ENCODE results near the gene PLCB1. TPM values are rescaled to one million over a fixed set of nuclear protein-coding genes. Genes with fewer than 3 reads are reported as not detected.

PLCB1 gene
- total RNA-seq: 10 to 100 TPM in 1 of 3 donors, 1 to 10 TPM in 2; 7.2 to 50.7 (median 8.8) TPM
- long read RNA-seq, donor 1, partial matches to known transcripts: 10 of 17 reads
- long read RNA-seq, donor 1, other reads (novel, unspliced or antisense): 7 of 17 reads
- long read RNA-seq, donor 2, partial matches to known transcripts: 1 of 2 reads
- long read RNA-seq, donor 2, other reads (novel, unspliced or antisense): 1 of 2 reads

GRCh38 chr20:8131598-8132483 is at the start of gene PLCB1:
PLCB1 (plus strand) TSS chr20:8132266; CDS start chr20:8132652, 386 bp downstream.
- H3K4me3 ChIP-seq: peak within 1 kb of the TSS; percentile 26
- H3K9me3 ChIP-seq: no peaks in the 10 kb centered on the region
- peaks cover 7% of the 10 kb centered on the region for H3K4me1 ChIP-seq (ENCODE audit: low read depth)
- H3K36me3 ChIP-seq (ENCODE audit: low read depth): no peaks in the 10 kb centered on the region
- ATAC-seq (peak; percentile 94), DNase-seq (peak; percentile 70 to 84 (median 81))
- TF ChIP-seq CTCF (IDR thresholded peaks at IDR 0.05): peak; percentile 72
- intact Hi-C loops (cut with DNase I, micrococcal nuclease): loop anchor here in 1 of 2 donors (10.0 kb wide), 2 partner anchors 253 to 583 kb away; no protein-coding TSS in a partner anchor

GRCh38 chr20:8082989-8083388 is 49.1 kb upstream of the PLCB1 start:
- ATAC-seq: peak; percentile 9
- DNase-seq: no peak

GRCh38 chr20:8089668-8090067 is 42.4 kb upstream of the PLCB1 start:
- Histone ChIP-seq H3K36me3 (ENCODE audit: low read depth) (no peaks in the 10 kb centered on the region), H3K4me1 (ENCODE audit: low read depth) (no peaks in the 10 kb centered on the region), H3K9me3 (no peaks in the 10 kb centered on the region), H3K4me3 (no peak overlapping the region)
- no peak for TF ChIP-seq CTCF (IDR thresholded peaks at IDR 0.05)
- ATAC-seq: no peak
- DNase-seq: no peak
- intact Hi-C loops (cut with DNase I, micrococcal nuclease): no loop called here

More at GRCh38 chr20:8082989-8083388, 49.1 kb upstream of the PLCB1 start:
- Histone ChIP-seq H3K9me3 (no peaks in the 10 kb centered on the region), H3K4me3 (no peak overlapping the region), H3K36me3 (ENCODE audit: low read depth) (no peaks in the 10 kb centered on the region), H3K4me1 (ENCODE audit: low read depth) (no peaks in the 10 kb centered on the region)
- intact Hi-C loops (cut with DNase I, micrococcal nuclease): no loop called here
- no peak for TF ChIP-seq CTCF (IDR thresholded peaks at IDR 0.05)

GRCh38 chr20:8094415-8094818 is 37.6 kb upstream of the PLCB1 start:
- TF ChIP-seq CTCF (IDR thresholded peaks at IDR 0.05): no peak
- H3K4me1 ChIP-seq (ENCODE audit: low read depth): no peaks in the 10 kb centered on the region
- no peak overlapping the region for H3K4me3 ChIP-seq
- no peaks in the 10 kb centered on the region for H3K36me3 ChIP-seq (ENCODE audit: low read depth)
- H3K9me3 ChIP-seq: no peaks in the 10 kb centered on the region
- DNase-seq: peak in 2 of 3 donors; percentile 16 to 41
- no peak for ATAC-seq
- intact Hi-C loops (cut with DNase I, micrococcal nuclease): no loop called here

- TF ChIP-seq CTCF (IDR thresholded peaks at IDR 0.05): no peak
- Histone ChIP-seq H3K4me1 (ENCODE audit: low read depth) (no peaks in the 10 kb centered on the region), H3K36me3 (ENCODE audit: low read depth) (no peaks in the 10 kb centered on the region), H3K4me3 (no peak overlapping the region), H3K9me3 (no peaks in the 10 kb centered on the region)
- DNase-seq: no peak
- intact Hi-C loops (cut with DNase I, micrococcal nuclease): no loop called here
- no peak for ATAC-seq
These were observed 37.2 kb upstream of the PLCB1 start for GRCh38 chr20:8094850-8095249.

Measured in mucosa of descending colon (tissue), 3 donors.